ENCODE data around the gene ZNF502.
"Not testable (repeated sequence)": the region's sequence is repeated elsewhere in the genome, so short reads cannot be mapped to it uniquely, and the experiment has no call there.

Gene ZNF502

DNA sequence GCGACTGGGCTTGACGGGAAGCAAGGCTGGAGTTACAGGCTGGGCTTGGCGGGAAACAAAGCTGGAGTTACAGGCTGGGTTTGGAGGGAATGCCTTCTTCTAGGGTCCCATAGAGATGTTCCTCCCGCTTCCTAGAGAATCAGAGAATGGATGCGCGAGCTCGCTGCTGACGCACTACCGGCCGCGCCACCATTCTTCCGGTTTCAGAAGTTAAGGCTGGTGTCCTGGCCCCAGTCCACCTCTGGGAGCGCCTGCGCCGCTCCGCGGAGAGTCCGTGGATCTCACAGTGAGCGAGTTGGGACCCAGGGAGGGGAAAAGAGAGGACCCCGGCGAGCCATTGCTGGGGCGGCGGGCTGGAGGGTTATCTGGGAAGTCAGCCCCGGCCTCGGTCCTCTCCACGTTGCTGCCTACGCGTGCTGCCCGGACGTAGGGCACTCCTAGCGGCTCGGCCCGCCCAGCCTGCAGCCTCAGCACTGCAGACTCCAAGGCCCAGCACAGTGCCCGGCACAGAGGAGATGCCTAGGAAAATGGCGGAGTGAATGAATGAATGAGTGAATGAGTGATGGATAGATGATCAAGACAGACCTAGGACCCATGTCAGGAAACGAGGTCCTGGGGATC, at the start of gene ZNF502:
Gene ZNF502, plus strand, starts transcription at position 206 of the 621 bp plus-strand sequence. CDS start 7,602 bp downstream, outside the sequence.
- H3K27ac ChIP-seq, result peak within 1 kb of the TSS; percentile 76
- TF ChIP-seq, protein P1, sequence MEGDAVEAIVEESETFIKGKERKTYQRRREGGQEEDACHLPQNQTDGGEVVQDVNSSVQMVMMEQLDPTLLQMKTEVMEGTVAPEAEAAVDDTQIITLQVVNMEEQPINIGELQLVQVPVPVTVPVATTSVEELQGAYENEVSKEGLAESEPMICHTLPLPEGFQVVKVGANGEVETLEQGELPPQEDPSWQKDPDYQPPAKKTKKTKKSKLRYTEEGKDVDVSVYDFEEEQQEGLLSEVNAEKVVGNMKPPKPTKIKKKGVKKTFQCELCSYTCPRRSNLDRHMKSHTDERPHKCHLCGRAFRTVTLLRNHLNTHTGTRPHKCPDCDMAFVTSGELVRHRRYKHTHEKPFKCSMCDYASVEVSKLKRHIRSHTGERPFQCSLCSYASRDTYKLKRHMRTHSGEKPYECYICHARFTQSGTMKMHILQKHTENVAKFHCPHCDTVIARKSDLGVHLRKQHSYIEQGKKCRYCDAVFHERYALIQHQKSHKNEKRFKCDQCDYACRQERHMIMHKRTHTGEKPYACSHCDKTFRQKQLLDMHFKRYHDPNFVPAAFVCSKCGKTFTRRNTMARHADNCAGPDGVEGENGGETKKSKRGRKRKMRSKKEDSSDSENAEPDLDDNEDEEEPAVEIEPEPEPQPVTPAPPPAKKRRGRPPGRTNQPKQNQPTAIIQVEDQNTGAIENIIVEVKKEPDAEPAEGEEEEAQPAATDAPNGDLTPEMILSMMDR (conservative IDR thresholded peaks at IDR 0.05), result peak; percentile 64

DNA sequence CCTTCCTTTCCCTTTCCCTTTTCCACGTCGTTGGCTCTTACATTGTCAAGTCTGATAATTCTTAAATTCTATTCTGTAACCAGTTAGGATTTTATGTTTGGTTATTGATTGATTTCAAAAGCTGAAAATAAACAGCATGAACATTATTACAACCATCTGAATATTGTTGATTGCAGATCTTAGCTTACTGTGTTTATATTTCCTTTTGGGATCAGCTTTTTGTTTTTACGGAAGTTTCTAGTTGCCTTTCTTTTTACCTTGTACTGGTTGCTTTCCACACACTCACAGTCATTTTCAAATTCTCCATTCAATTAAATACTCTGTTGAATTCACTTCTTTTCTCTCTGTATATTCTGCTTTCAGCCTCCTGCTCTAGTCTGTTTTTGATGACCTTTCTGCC, 47.3 kb upstream of the ZNF502 start:
- TF ChIP-seq, protein P1 (conservative IDR thresholded peaks at IDR 0.05), result no peak
- no peak overlapping the region for H3K27ac ChIP-seq

DNA sequence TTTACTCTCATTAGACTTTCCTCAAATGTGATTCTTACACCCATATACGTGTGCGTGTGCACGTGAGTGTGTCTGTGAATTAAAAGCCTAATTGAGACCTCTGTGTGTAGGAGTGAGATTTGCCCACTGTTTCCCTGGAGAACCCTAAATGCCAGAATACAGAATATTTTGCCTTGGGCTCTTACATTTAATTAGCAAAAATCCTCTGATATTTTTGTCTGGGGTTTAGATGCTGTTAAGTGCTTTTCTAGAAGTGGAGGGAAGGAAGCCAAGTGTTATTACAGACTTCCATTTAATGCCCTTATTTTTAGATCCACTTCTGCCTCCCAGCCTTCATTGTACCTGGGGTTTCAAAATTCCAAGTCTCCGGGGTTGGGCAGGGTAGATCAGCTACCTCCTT, 46.1 kb upstream of the ZNF502 start:
- H3K27ac ChIP-seq, result no peak overlapping the region
- TF ChIP-seq, protein P1 (conservative IDR thresholded peaks at IDR 0.05), result no peak

DNA sequence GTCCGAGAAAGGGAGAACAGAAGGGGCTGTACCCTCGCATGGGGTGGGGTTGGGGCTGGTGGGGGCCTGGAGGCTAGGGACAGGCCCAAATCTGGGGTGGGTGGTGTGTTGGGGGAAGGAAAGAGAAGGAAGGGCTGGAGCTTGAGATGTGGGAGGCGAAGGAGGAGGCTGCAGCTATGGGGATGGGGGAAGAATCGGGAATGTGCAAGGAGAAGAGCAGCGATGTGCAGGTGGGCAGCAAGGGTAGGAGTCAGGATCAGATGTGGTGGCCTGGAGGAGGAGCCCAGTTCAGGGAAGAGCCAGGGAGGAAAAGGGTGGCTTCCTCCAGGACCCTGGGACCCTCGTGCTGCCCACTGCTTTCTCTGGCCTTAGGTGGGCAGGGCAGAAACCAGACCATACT, 42.7 kb upstream of the ZNF502 start:
- TF ChIP-seq, protein P1 (conservative IDR thresholded peaks at IDR 0.05), result no peak
- no peak overlapping the region for H3K27ac ChIP-seq

DNA sequence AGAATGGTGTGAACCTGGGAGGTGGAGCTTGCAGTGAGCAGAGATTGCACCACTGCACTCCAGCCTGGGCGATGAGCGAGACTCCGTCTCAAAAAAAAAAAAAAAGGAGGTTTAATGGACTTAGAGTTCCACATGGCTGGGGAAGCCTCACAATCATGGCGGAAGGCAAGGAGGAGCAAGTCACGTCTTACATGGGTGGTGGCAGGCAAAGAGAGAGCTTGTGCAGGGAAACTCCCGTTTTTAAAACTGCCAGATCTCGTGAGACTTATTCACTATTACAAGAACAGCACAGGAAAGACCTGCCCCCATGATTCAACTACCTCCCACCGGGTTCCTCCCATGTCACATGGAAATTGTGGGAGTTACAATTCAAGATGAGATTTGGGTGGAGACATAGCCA, 39.0 kb upstream of the ZNF502 start:
- not testable (repeated sequence) for H3K27ac ChIP-seq

DNA sequence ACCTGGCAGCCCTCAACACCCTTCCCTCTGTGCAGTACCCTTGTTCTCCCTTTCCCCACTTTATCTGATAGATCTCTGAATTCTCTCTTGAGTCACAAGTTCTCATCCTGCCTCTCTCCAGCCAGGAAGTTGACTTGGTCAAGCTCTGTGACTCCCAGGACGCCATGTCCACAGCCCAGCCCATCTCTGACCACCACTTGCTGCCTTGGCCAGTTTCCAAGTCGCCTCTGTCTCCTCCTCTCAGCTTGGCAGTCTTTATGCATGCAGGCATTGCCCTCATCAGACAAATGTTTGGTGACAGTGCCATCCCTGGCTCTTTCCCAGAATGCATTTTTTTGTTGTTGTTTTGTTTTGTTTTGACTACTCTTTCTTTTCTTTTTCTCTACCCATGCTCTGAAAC, 38.2 kb upstream of the ZNF502 start:
- no peak overlapping the region for H3K27ac ChIP-seq
- TF ChIP-seq, protein P1 (conservative IDR thresholded peaks at IDR 0.05), result no peak

DNA sequence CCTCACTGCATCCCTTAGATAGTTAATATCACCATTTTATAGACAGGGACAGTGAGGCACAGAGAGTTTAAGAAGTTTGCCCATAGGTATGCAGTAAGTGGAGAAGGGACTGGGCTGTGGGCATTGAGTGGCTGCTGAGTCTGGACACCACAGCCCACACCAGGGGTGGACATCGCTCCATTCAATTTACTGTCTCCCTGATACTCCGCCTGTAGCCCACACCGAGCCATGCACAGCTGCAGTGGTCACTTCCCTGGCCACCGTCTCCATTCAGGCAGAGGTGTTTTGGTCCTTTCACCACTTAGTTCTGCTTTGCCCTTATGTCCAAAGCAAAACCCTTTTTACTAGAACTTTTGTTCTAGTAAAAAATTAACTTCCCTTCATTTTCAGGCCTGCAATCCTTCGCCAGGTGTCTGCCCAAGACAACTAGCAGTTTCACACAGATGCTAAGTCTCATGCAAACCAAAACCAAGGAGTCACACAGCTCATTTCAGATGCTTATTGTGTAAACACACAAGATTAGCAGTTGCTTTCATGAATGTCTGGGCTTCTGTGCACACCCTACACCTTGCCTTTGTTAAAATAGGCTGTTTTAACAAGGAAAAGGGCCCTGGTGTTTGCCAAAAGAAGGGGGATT, 33.9 kb upstream of the ZNF502 start:
- TF ChIP-seq, protein P1 (conservative IDR thresholded peaks at IDR 0.05), result no peak
- H3K27ac ChIP-seq, result no peak overlapping the region

DNA sequence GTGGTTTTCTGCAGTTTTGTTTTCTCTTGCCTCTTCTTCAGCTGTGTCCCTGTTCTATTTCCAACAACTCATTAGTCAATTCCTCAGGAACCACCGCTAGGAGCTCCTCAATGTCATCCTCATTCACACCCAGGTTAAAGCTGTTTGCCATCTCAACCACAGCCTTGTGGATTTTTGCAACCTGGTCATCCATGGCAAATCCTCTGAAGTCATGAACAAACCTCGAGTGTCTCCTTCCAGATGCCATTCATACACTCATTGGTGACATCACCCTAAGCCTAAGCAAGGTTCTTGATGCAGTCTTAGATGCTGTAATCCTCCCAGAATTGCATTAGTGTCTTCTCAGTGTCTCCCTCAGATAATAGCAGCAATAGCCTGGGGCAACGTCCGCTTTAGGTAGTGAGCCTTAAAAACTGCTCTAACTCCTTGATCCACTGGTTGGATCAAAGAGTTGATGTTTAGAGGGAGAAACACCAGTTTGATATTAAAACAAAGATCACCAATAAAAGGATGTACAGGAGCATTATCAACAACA, 31.5 kb upstream of the ZNF502 start:
- TF ChIP-seq, protein P1 (conservative IDR thresholded peaks at IDR 0.05), result no peak
- no peak overlapping the region for H3K27ac ChIP-seq

Measured in VCaP (cell line).